ENCODE results near the gene PDE1C. TPM values are rescaled to one million over a fixed set of nuclear protein-coding genes. Genes with fewer than 3 reads are reported as not detected.
"Not testable (repeated sequence)": the region's sequence is repeated elsewhere in the genome, so short reads cannot be mapped to it uniquely, and the experiment has no call there.

The PDE1C gene
- total RNA-seq, 1 experiment from 2014 or later = 14.1 TPM

GRCh38 chr7:32018845-32019578 lies 51.2 kb downstream of the PDE1C start:
- no peak for ATAC-seq
- Histone ChIP-seq H3K9ac (ENCODE audit: low read length) (no peak overlapping the region), H3K27me3 (ENCODE audit: low read length) (no peaks in the 10 kb centered on the region), H3K79me2 (ENCODE audit: low read length) (no peaks in the 10 kb centered on the region), H2AFZ (ENCODE audit: low read length) (no peak overlapping the region), H3K4me2 (ENCODE audit: low read length) (no peak overlapping the region), H3K4me3 (ENCODE audit: low read length) (no peak overlapping the region), H3K36me3 (ENCODE audit: low read depth, low read length) (no peaks in the 10 kb centered on the region), H3K9me3 (ENCODE audit: low read length) (0 out of 2 replicates have a peak, but pooled peaks cover 1% of the 10 kb centered on the region), H3K27ac (ENCODE audit: low read length) (no peak overlapping the region), H3F3A (ENCODE audit: low read length, unreplicated experiment) (no peaks in the 10 kb centered on the region), H3K9me2 (replicated peaks; ENCODE audit: low read length) (no peaks in the 10 kb centered on the region), H3K4me1 (ENCODE audit: insufficient read depth, low read length) (no peaks in the 10 kb centered on the region), H4K20me1 (ENCODE audit: low read length) (no peaks in the 10 kb centered on the region)
- POLR2A ChIA-PET (ENCODE audit: unreplicated experiment) = interaction anchor here (0.5 kb wide), 1 partner anchor 204 kb away, joined by 4 read pairs; no protein-coding TSS in a partner anchor
- no peak for DNase-seq
- intact Hi-C loops (cut with micrococcal nuclease) = no loop called here
- no TSS peak for BruUV-seq (replicated peaks)
- TF ChIP-seq EZH2phosphoT487 (IDR thresholded peaks at IDR 0.05; ENCODE audit: borderline replicate concordance, low read length) (no peak), EZH2 (IDR thresholded peaks at IDR 0.05; ENCODE audit: low read length, unreplicated experiment) (no peak), CTCF (conservative IDR thresholded peaks at IDR 0.05; ENCODE audit: low read depth, low read length) (no peak)
- CTCF ChIA-PET = no interaction called here

- Histone ChIP-seq H3K27me3 (ENCODE audit: low read length) (no peaks in the 10 kb centered on the region), H3K9me2 (replicated peaks; ENCODE audit: low read length) (no peaks in the 10 kb centered on the region), H3K4me1 (ENCODE audit: insufficient read depth, low read length) (no peaks in the 10 kb centered on the region), H3K27ac (ENCODE audit: low read length) (no peak overlapping the region), H3K4me3 (ENCODE audit: low read length) (no peak overlapping the region), H3K4me2 (ENCODE audit: low read length) (no peak overlapping the region), H2AFZ (ENCODE audit: low read length) (no peak overlapping the region), H3K9ac (ENCODE audit: low read length) (no peak overlapping the region), H4K20me1 (ENCODE audit: low read length) (no peaks in the 10 kb centered on the region), H3K9me3 (ENCODE audit: low read length) (0 out of 2 replicates have a peak, but pooled peaks cover 6% of the 10 kb centered on the region), H3K79me2 (ENCODE audit: low read length) (no peaks in the 10 kb centered on the region), H3F3A (ENCODE audit: low read length, unreplicated experiment) (no peaks in the 10 kb centered on the region), H3K36me3 (ENCODE audit: low read depth, low read length) (peaks cover 3% of the 10 kb centered on the region; the same call in 1 of the 2 replicates)
- ChIA-PET CTCF (no interaction called here), POLR2A (ENCODE audit: unreplicated experiment) (no interaction called here)
- no peak for DNase-seq
- no peak for ATAC-seq
- intact Hi-C loops (cut with micrococcal nuclease) = no loop called here
- TF ChIP-seq CTCF (conservative IDR thresholded peaks at IDR 0.05; ENCODE audit: low read depth, low read length) = no peak
- TF ChIP-seq EZH2 (IDR thresholded peaks at IDR 0.05; ENCODE audit: low read length, unreplicated experiment) = no peak
- TF ChIP-seq EZH2phosphoT487 (IDR thresholded peaks at IDR 0.05; ENCODE audit: borderline replicate concordance, low read length) = no peak
- no TSS peak for BruUV-seq (replicated peaks)
These were observed 55.1 kb downstream of the PDE1C start for GRCh38 chr7:32015133-32015532.

- H3K27ac ChIP-seq (ENCODE audit: low read length); DNase-seq: not testable (repeated sequence)
These were observed 56.7 kb downstream of the PDE1C start for GRCh38 chr7:32013471-32013870.

More at GRCh38 chr7:32013471-32013870, 56.7 kb downstream of the PDE1C start:
- H2AFZ ChIP-seq (ENCODE audit: low read length); H3K4me1 ChIP-seq (ENCODE audit: insufficient read depth, low read length); H3K9me2 ChIP-seq (replicated peaks; ENCODE audit: low read length); H3K79me2 ChIP-seq (ENCODE audit: low read length); H3K4me2 ChIP-seq (ENCODE audit: low read length); H4K20me1 ChIP-seq (ENCODE audit: low read length); intact Hi-C loops (cut with micrococcal nuclease); H3K36me3 ChIP-seq (ENCODE audit: low read depth, low read length); H3K9me3 ChIP-seq (ENCODE audit: low read length); H3K4me3 ChIP-seq (ENCODE audit: low read length); ATAC-seq; POLR2A ChIA-PET (ENCODE audit: unreplicated experiment); H3K27me3 ChIP-seq (ENCODE audit: low read length); BruUV-seq (replicated peaks); H3K9ac ChIP-seq (ENCODE audit: low read length); H3F3A ChIP-seq (ENCODE audit: low read length, unreplicated experiment): not testable (repeated sequence)
- CTCF ChIA-PET = interaction anchor here (0.6 to 0.7 kb wide), 2 partner anchors 191 to 323 kb away, joined by 3 to 5 read pairs; no protein-coding TSS in a partner anchor
